Activated effector memory CD4-positive, alpha-beta T cell treated with Interleukin-2 at 50 U/mL for 16 hours (primary cell): Measurements from ENCODE around the gene C15orf39.

Source experiments
- DNase-seq: peaks from one replicate; pipeline ENCODE4 v3.0.0-alpha.2; 2020

Gene C15orf39

DNA sequence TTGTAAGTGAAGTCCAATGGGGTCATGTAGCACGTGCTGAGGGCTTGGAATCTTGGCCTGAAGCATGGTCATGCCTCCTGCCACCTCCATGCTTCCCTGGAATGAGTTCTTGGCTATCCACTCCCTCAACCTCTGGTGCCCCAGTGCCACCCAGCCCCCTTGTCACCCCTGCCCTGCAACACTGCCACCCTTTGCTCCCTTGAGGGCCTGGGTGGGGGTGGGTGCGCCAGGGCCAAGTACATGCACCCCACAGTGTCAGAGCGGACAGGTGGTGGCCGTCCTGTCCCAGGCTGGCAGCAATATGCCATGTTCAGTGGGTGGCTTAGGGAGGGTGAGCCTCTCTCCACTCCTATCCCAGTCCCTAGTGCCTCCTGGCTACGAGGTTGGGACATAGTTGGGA lies 27.6 kb upstream of the C15orf39 start:
- DNase-seq: no peak

- no peak for DNase-seq
Measured at GRCh38 chr15:75174729-75175128, 27.0 kb upstream of the C15orf39 start.

- no peak for DNase-seq
Measured at GRCh38 chr15:75176396-75176761, 25.3 kb upstream of the C15orf39 start.

DNA sequence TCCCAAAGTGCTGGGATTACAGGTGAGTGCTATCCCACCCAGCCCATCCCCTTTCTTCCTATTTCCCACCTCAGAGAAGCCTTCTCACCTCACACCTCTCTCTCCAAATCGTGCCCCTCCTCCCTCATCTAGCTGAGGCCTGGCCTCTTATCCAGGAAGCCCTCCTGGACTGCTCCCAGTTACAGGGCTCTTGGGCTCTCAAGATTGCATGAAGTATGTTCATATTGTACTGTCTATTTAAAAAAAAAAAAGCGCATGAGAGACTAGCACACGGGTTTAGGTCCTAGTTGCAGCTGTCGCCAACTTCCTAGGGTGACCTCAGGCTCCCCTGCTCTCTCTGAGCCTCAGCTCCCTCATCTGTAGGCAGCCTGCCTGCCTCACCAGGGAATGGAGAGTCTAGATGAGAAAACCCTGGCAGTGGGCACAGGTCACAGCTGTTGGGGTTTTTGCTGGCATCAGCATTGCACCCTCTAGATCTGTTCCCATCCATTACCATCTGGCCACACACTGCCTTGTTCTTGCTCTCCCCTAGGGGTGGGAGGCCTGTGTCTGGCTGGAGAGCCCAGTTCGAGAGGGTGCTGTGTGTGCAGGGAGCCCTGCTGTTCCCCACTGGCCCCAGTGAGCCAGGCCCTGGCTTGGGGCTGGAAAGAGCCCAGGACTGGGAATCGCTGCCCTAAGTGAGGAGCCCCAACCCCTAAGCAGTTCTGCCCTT lies 24.2 kb upstream of the C15orf39 start:
- no peak for DNase-seq

DNA sequence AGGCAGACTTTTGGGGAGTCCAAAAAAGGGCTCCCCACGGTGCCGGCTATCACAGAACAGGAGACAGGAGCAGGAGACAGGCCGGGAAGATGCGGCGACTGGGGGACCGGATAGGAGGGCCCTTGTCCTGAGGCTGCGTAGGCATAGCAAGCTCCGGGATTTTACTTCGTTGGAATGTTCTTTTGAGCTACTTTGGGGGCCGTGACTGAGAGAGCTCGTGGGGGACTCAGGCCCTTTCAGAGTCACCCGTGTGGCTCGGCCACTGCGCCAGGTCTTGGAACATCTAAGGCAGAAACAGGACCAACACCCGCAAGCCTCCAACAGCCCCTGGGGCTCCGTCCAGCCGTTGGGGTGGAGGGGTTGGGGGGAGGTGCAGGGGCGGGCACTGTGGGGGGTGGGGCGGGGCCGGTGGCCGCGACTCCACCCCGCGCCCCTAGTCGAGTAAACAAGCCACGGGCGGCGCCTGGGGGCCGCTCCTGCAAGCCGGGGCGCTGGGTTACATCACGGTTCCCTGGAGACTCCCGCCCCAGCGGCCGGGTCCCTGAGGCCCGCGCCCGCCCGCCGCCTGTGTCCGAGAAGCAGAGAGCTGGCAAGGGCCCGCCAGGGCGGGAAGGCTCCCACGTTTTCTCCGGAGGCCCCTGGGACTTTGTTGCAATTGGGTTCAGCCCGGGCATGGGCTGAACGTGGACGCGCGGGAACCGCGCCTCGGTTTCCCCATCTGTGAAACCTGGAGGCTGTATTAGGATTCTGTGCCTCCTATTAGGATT lies 23.3 kb upstream of the C15orf39 start:
- no peak for DNase-seq

GRCh38 chr15:75178938-75179745 lies 22.5 kb upstream of the C15orf39 start:
- no peak for DNase-seq

GRCh38 chr15:75179746-75180140 lies 21.9 kb upstream of the C15orf39 start:
- no peak for DNase-seq

GRCh38 chr15:75181780-75182179 lies 19.9 kb upstream of the C15orf39 start:
- no peak for DNase-seq

DNA sequence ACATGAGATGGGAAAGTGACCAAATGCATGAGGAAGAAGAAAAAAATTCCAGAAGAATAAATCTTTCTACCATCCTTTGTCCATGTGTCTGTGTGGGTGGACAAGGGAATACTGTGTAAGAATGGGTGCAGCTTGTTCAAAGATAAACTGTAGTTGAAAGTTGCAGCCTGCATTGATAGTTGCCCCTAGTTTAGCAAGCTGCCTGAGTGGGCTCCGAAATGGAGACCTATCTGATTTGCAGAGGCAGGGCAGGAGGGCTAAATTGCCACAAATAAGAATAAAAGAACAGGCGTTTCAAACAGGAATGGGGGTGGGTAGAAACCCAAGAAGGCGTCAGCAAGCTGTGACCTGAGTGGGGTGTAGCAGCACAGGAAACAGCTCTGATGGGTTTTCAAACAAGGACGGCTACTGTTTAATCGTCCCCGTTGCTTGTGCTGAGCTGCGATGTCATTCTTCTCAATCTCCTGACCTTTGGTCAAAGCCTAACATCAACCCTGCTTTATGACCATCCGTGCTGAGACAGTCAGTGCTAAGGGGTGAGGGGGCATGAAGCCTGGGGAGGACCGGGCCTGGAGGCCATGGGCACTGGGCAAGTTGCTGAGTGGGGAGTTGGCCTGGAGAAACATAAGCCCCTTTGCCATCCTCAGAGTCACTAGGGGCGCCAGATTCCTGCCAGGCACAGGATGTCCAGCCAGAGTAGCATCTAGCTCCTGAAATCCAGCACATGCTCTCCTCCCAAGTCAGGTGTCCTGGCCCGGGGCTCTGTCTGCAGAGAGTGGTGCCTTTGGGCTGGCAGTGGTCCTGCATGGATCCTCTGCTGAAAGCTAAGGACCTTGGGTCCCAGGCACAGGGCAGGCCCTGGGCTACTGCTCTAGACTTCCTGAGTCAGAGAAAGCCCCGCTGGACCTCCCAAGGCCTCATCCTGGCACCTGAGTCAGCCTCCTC lies 19.2 kb upstream of the C15orf39 start:
- DNase-seq: no peak

DNA sequence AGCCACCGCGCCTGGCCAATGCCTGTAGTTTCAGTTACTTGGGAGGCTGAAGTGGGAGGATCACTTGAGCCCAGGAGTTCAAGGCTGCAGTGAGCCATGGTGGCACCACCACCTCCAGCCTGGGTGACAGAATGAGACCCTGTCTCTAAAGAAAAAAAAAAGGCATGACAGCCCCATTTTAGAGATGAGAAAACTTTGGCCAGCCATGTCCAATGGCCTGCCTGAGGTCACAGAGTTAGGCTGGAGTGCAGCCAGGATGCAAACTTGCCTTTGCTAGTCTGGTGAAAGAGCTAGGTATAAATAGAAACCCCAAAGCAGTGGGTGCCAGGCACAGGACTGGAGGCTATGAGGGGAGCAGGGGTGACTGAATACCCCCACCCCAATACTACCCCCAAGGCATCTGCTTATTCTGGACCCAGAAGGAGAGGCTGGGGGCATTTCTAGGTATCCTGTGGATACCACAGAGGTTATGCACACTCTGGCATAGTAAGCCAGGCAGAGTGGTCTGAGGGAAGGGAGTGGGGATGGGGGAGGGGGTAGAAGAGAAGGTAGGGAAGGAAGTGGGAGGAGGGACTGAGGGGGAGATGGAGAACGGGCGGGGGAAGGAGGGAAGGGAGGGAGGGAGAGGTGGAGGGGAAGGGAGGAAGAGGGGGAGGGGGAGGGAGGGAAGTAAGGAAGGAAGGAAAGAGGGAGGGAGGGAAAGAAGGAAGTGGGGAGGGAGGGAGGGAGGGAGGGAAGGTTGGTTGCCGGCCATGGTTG lies 16.2 kb upstream of the C15orf39 start:
- no peak for DNase-seq

DNA sequence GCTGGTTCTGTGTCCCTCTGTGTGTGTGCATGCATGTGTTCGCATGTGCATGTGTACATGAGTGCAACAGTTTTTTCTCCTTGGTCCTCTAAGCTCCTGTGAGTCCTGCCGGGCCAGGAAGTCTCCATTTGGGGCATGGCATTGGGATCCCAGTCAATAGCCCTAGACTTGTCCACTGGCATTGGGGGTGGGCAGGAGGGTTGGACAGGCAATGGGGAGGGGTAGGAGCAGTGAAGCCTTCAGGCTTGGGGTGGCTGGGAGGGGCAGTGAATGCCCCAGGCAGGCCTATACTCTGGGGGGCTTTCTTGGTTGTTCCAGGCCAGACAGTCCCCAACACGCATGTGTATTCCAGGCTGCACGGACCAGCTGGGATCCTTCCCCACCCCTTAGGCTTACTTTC lies 15.6 kb upstream of the C15orf39 start:
- no peak for DNase-seq

- DNase-seq: no peak
Measured at GRCh38 chr15:75188499-75188898, 13.2 kb upstream of the C15orf39 start.

DNA sequence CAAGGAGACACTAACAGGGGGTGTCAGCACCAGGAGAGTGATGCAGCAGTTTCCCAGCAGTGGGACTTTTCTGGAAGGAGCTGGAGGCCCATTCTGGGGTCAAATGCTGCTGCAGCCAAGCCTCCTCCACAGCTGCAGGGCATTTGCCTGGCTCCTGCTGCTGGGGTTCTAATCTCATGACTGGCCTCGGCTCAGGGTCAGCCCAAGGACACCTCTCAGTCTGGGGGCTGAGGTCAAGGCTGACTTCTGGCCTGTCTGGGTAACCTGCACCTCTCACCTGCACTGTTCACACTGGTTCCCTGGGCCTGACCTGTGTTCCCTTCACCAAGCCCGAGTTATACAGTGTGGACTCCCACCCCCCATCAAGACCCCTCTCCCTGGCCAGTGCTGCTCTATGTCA lies 10.4 kb upstream of the C15orf39 start:
- DNase-seq: no peak

DNA sequence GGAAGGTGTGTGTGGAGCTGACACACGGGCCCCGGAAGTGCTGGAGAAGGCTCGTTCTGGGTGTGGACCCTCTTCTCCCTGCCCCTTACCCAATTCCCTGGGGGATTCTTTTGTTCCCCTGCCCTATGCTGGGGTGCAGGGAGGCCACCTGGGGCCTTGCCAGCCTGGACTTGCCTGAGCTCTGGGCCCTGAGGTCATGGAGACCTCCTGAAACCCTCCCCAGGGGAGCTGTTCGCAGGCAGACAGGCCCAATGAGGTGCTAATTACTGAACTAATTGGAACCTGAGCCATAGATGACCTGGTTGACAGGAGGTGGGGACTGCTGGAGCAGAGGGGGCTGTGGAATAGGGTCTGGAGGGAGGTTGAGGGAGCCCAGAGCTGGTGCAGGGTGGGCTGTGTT lies 9.4 kb upstream of the C15orf39 start:
- DNase-seq: no peak

- no peak for DNase-seq
Measured at GRCh38 chr15:75193272-75193671, 8.4 kb upstream of the C15orf39 start.

- DNase-seq: no peak
Measured at GRCh38 chr15:75193976-75194375, 7.7 kb upstream of the C15orf39 start.

- no peak for DNase-seq
Measured at GRCh38 chr15:75194397-75194796, 7.3 kb upstream of the C15orf39 start.

- DNase-seq: no peak
Measured at GRCh38 chr15:75195122-75195765, 6.4 kb upstream of the C15orf39 start.

- DNase-seq: no peak
Measured at GRCh38 chr15:75195766-75196241, 5.9 kb upstream of the C15orf39 start.

DNA sequence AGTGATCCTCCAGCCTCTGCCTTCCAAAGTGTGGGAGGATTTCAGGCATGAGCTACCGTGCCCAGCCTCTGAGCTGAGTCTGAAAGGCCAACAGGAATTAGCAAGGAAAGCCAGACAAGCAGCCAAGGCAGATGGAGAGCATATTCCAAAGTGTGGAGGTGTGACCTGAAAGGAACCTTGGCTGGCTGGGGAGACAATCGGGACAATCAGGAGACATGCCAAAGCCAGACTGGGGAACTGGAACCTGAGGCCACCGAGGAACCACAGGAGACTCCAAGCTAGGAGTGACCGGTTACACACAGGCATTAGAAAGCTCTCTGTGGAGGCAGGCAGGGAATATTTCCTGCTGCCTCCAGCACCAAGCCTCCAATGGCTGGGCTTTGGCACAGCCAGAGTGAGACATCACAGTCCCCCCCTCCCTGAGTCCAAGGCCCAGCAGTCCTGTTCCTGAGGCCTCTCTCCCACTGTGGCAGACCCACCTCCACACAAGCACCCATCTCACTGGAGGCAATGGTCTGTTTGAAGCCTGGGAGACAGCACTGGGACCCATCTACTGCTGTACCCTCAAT lies 4.5 kb upstream of the C15orf39 start:
- DNase-seq: no peak
